Loucy (cell line): ENCODE measurements around the gene RGL3.

Experiments used
- H2AFZ ChIP-seq: fragments of 200-600 bp; sonication (generic); 2 replicates; pipeline ENCODE4 v1.6.0; 2016; ENCODE audit warnings: antibody characterized with exemption, mild to moderate bottlenecking, low read length, moderate library complexity
- H3F3A ChIP-seq: fragments of 200-600 bp; 2 replicates; pipeline ENCODE4 v1.6.0; 2016; ENCODE audit warnings: antibody characterized with exemption, low read depth, mild to moderate bottlenecking
- H3K27me3 ChIP-seq: fragments of 200-600 bp; sonication (generic); 2 replicates; pipeline ENCODE4 v1.6.1; 2014; ENCODE audit warnings: low read length, mild to moderate bottlenecking; ENCODE audit not compliant: insufficient read depth, poor library complexity, severe bottlenecking
- H3K36me3 ChIP-seq: fragments of 200-600 bp; sonication (generic); 2 replicates; pipeline ENCODE4 v1.6.1; 2016; ENCODE audit warnings: low read length; ENCODE audit not compliant: insufficient read depth
- H3K4me1 ChIP-seq: fragments of 200-600 bp; sonication (generic); 2 replicates; pipeline ENCODE4 v1.5.1; 2014; ENCODE audit warnings: low read length, mild to moderate bottlenecking; ENCODE audit not compliant: insufficient read depth, poor library complexity, severe bottlenecking
- H3K4me2 ChIP-seq: fragments of 200-600 bp; sonication (generic); 2 replicates; pipeline ENCODE4 v1.6.0; 2014; ENCODE audit warnings: antibody characterized with exemption, low read length, low read depth, mild to moderate bottlenecking; ENCODE audit not compliant: poor library complexity, severe bottlenecking
- H3K4me3 ChIP-seq: fragments of 200-600 bp; sonication (generic); 2 replicates; pipeline ENCODE4 v1.5.1; 2014; ENCODE audit warnings: low read length, mild to moderate bottlenecking, mixed read lengths; ENCODE audit not compliant: poor library complexity, severe bottlenecking
- H3K79me2 ChIP-seq: fragments of 200-600 bp; sonication (generic); 2 replicates; pipeline ENCODE4 v1.6.1; 2014; ENCODE audit warnings: low read length; ENCODE audit not compliant: insufficient read depth
- H3K9ac ChIP-seq: fragments of 200-600 bp; sonication (generic); 2 replicates; pipeline ENCODE4 v1.6.0; 2014; ENCODE audit warnings: mild to moderate bottlenecking, low read depth, low read length, moderate library complexity; ENCODE audit not compliant: poor library complexity, severe bottlenecking
- H3K9me2 ChIP-seq: fragments of 200-600 bp; sonication (generic); replicated peaks from 2 replicates; pipeline ENCODE4 v1.6.1; 2016; ENCODE audit warnings: low read depth, low read length, mixed read lengths
- H3K9me3 ChIP-seq: fragments of 200-600 bp; sonication (generic); 2 replicates; pipeline ENCODE4 v1.6.1; 2014; ENCODE audit warnings: mild to moderate bottlenecking, antibody characterized with exemption, low read length, low read depth; ENCODE audit not compliant: insufficient read depth
- H4K20me1 ChIP-seq: fragments of 200-600 bp; sonication (generic); 2 replicates; pipeline ENCODE4 v1.6.0; 2014; ENCODE audit warnings: antibody characterized with exemption, low read length, mild to moderate bottlenecking; ENCODE audit not compliant: insufficient read depth, poor library complexity, severe bottlenecking
- EZH2phosphoT487 ChIP-seq: fragments of 200-600 bp; IDR thresholded peaks from 2 replicates; pipeline ENCODE4 v1.6.1; 2018; ENCODE audit warnings: antibody characterized with exemption, mild to moderate bottlenecking, moderate library complexity, borderline replicate concordance
- TF ChIP-seq, protein P1 (sequence below): fragments of 200-600 bp; sonication (generic); conservative IDR thresholded peaks from 2 replicates; pipeline ENCODE4 v1.5.1; 2014; ENCODE audit warnings: mild to moderate bottlenecking, antibody characterized with exemption, low read length

The RGL3 gene

DNA sequence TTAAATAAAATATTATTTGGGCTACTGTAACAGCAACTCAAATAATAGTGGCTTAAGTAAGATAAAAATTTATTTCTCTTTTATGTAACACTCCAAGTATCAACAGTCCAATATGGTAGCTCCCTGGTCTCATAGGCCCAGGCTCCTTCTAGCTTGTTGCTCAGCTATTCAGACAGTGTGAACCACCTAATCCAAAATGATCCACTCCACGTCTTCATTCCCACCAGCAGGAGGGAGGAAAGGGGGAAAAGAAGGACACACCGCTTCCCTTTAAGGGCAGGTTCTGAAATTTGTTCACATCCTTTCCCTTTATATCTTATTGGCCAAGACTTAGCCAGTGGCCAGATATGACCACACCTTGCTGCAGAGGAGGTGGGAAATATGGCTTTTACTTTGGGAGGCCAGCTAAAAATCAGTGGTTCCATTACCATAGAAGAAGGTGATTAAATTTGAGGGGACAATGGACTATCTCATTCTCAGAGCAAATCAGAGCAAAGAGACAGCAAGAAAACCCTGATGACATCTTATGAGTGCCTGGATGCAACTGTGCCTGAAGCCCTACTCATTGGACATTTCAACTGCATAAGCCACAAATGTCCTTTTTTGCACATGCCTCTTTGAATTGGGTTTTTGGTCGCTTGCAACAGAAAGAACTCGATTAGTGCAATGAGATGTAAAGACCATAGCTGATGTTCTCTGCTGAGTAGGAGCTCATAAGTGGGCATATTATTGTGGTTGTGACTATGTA, 28.0 kb downstream of the RGL3 start:
- Histone ChIP-seq H3K4me3 (no peak overlapping the region), H2AFZ (no peak overlapping the region), H3K36me3 (no peaks in the 10 kb centered on the region), H3K4me2 (no peak overlapping the region), H3K27me3 (no peaks in the 10 kb centered on the region), H3K9me2 (no peaks in the 10 kb centered on the region), H4K20me1 (no peaks in the 10 kb centered on the region), H3K9me3 (no peaks in the 10 kb centered on the region), H3K4me1 (no peaks in the 10 kb centered on the region), H3F3A (no peaks in the 10 kb centered on the region), H3K9ac (no peak overlapping the region), H3K79me2 (no peaks in the 10 kb centered on the region)
- TF ChIP-seq, protein P1, sequence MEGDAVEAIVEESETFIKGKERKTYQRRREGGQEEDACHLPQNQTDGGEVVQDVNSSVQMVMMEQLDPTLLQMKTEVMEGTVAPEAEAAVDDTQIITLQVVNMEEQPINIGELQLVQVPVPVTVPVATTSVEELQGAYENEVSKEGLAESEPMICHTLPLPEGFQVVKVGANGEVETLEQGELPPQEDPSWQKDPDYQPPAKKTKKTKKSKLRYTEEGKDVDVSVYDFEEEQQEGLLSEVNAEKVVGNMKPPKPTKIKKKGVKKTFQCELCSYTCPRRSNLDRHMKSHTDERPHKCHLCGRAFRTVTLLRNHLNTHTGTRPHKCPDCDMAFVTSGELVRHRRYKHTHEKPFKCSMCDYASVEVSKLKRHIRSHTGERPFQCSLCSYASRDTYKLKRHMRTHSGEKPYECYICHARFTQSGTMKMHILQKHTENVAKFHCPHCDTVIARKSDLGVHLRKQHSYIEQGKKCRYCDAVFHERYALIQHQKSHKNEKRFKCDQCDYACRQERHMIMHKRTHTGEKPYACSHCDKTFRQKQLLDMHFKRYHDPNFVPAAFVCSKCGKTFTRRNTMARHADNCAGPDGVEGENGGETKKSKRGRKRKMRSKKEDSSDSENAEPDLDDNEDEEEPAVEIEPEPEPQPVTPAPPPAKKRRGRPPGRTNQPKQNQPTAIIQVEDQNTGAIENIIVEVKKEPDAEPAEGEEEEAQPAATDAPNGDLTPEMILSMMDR = no peak
- TF ChIP-seq EZH2phosphoT487 = no peak

DNA sequence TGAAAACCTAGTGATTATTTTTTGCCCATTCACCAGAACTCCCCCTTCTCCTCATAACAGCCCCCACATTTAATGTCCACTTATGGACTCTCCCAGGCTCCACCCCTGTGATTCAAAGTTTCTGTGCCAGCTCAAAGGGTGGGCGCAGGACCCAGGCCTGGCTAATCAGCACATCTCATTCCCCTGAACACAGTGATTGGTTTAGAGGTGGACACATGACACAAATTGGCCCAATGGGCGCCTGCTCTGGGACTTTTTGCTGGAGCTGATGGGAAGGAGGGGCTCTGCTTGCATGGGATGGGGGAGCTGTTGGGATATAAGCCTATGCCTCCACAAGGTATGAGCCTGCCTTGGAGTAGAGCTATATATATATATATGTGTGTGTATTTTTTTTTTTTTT, 28.8 kb downstream of the RGL3 start:
- Histone ChIP-seq H3K9ac (no peak overlapping the region), H3K9me3 (no peaks in the 10 kb centered on the region), H4K20me1 (no peaks in the 10 kb centered on the region)

DNA sequence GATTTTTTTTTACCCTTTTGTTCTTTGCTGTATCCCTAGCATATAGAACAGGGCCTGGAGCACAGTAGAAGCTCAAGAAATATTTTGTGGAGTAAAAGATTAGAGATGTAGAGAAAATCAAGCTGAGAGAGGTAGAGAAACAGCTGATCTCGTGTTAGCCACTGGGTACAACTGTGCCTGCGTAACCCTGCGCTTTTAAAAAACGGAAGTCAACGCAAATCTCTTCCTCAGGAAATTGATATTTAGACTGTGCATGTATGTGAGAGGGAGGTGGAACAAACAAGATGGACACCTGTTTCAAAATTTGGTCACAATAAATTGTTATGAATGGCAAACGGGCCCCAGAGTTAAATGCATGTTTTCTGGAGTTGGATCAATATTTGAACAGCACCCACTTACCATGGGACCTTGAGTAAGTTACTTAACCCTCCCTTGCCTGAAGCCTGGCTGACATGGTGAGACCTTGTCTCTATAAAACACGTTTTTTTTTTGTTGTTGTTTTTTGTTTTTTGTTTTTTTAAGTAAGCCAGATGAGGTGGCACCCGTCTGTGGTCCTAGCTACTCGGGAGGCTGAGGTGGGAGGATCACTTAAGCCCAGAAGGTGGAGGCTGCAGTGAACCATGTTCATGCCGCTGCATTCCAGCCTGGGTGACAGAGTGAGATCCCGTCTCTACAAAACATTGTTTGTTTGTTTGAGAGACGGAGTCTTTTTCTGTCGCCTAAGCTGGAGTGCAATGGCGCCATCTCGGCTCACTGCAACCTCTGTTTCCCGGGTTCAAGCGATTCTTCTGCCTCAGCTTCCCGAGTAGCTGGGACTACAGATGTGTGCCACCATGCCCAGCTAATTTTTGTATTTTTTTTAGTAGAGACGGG, 31.7 kb downstream of the RGL3 start:
- Histone ChIP-seq H3K36me3 (no peaks in the 10 kb centered on the region), H3K4me2 (no peak overlapping the region), H3F3A (no peaks in the 10 kb centered on the region), H3K9me2 (no peaks in the 10 kb centered on the region), H3K79me2 (no peaks in the 10 kb centered on the region), H4K20me1 (peaks cover 5% of the 10 kb centered on the region), H2AFZ (no peak overlapping the region), H3K27me3 (no peaks in the 10 kb centered on the region), H3K9ac (no peak overlapping the region), H3K4me3 (no peak overlapping the region), H3K9me3 (no peaks in the 10 kb centered on the region), H3K4me1 (peaks cover 17% of the 10 kb centered on the region)
- no peak for TF ChIP-seq EZH2phosphoT487
- TF ChIP-seq, protein P1 = no peak

More for the DNA sequence above, 28.8 kb downstream of the RGL3 start:
- TF ChIP-seq, protein P1 = no peak
- no peak for TF ChIP-seq EZH2phosphoT487
- Histone ChIP-seq H3K36me3 (no peaks in the 10 kb centered on the region), H3K27me3 (no peaks in the 10 kb centered on the region), H3K79me2 (no peaks in the 10 kb centered on the region), H3K4me3 (no peak overlapping the region), H3K4me2 (no peak overlapping the region), H2AFZ (no peak overlapping the region), H3K4me1 (no peaks in the 10 kb centered on the region), H3F3A (no peaks in the 10 kb centered on the region), H3K9me2 (no peaks in the 10 kb centered on the region)
